HG03025 (cell line): ENCODE data around the gene DHX40.
"Not testable (repeated sequence)": the region's sequence is repeated elsewhere in the genome, so short reads cannot be mapped to it uniquely, and the experiment has no call there.

ENCODE experiments used
- ATAC-seq: cut with Tn5 transposase; IDR thresholded peaks from one replicate; pipeline ENCODE4 v1.9.1; 2021; ENCODE audit warnings: mild to moderate bottlenecking, moderate library complexity; ENCODE audit not compliant: unreplicated experiment, low FRiP score

The DHX40 gene

GRCh38 chr17:59626756-59627155 is 61.3 kb downstream of the DHX40 start:
- no peak for ATAC-seq

- no peak for ATAC-seq
Observed at GRCh38 chr17:59627274-59627673, 61.9 kb downstream of the DHX40 start.

GRCh38 chr17:59627770-59628171 is 62.4 kb downstream of the DHX40 start:
- no peak for ATAC-seq

- ATAC-seq = no peak
Observed at GRCh38 chr17:59629174-59629573, 63.8 kb downstream of the DHX40 start.

GRCh38 chr17:59631276-59631675 is 65.9 kb downstream of the DHX40 start:
- no peak for ATAC-seq

- ATAC-seq = no peak
Observed at GRCh38 chr17:59632398-59632797, 67.0 kb downstream of the DHX40 start.

GRCh38 chr17:59633658-59634359 is 68.4 kb downstream of the DHX40 start:
- ATAC-seq = no peak

- no peak for ATAC-seq
Observed at GRCh38 chr17:59634632-59635541, 69.5 kb downstream of the DHX40 start.

GRCh38 chr17:59637611-59638310 is 72.4 kb downstream of the DHX40 start:
- no peak for ATAC-seq

GRCh38 chr17:59638553-59638952 is 73.1 kb downstream of the DHX40 start:
- no peak for ATAC-seq

- peak; percentile 83 for ATAC-seq
Observed at GRCh38 chr17:59641799-59642484, 76.5 kb downstream of the DHX40 start.

- ATAC-seq = no peak
Observed at GRCh38 chr17:59642565-59642964, 77.2 kb downstream of the DHX40 start.

- ATAC-seq = no peak
Observed at GRCh38 chr17:59643159-59644140, 78.0 kb downstream of the DHX40 start.

- no peak for ATAC-seq
Observed at GRCh38 chr17:59647288-59647687, 81.9 kb downstream of the DHX40 start.

GRCh38 chr17:59649886-59650285 is 84.5 kb downstream of the DHX40 start:
- no peak for ATAC-seq

- ATAC-seq = no peak
Observed at GRCh38 chr17:59650642-59651041, 85.2 kb downstream of the DHX40 start.

GRCh38 chr17:59651346-59651745 is 85.9 kb downstream of the DHX40 start:
- no peak for ATAC-seq

GRCh38 chr17:59652119-59652518 is 86.7 kb downstream of the DHX40 start:
- ATAC-seq = no peak

- not testable (repeated sequence) for ATAC-seq
Observed at GRCh38 chr17:59656624-59657023, 91.2 kb downstream of the DHX40 start.
